DND-41 (cell line): ENCODE data around the gene LGALS7B.
"Not testable (repeated sequence)": the region's sequence is repeated elsewhere in the genome, so short reads cannot be mapped to it uniquely, and the experiment has no call there.

ENCODE experiments used
- CTCF ChIP-seq: IDR thresholded peaks from 2 replicates; pipeline ENCODE4 v1.5.1; 2012; ENCODE audit warnings: borderline replicate concordance, low read length, moderate library complexity, mild to moderate bottlenecking; ENCODE audit not compliant: poor library complexity, severe bottlenecking; ENCODE audit errors: extremely low read depth
- EZH2 ChIP-seq: IDR thresholded peaks from 3 replicates; pipeline ENCODE4 v1.6.1; 2012; ENCODE audit warnings: borderline replicate concordance, low read depth, mild to moderate bottlenecking, moderate library complexity, low read length, inconsistent platforms; ENCODE audit not compliant: severe bottlenecking

GRCh38 chr19:38813932-38814331, 24.9 kb downstream of the LGALS7B start:
- not testable (repeated sequence) for TF ChIP-seq CTCF, EZH2
